H54 (cell line): Measurements from ENCODE around the gene VCL.
"Not testable (repeated sequence)": the region's sequence is repeated elsewhere in the genome, so short reads cannot be mapped to it uniquely, and the experiment has no call there.

Source experiments
- DNase-seq: peaks from one replicate; pipeline ENCODE4 v3.0.0; 2011; ENCODE audit warnings: low spot score, mixed read lengths; ENCODE audit not compliant: insufficient read length
- FAIRE-seq: peaks from 3 replicates; lab custom pipeline; 2011; peaks lifted over from hg19 to GRCh38; lab: Jason Lieb, UNC
- POLR2A ChIP-seq: IDR thresholded peaks from 2 replicates; pipeline ENCODE4 v1.6.1; 2011; ENCODE audit warnings: low read depth, mild to moderate bottlenecking, low read length

VCL gene

GRCh38 chr10:74006269-74006668 lies 8.4 kb downstream of the VCL start:
- FAIRE-seq (no peak), DNase-seq (no peak)
- no peak for TF ChIP-seq POLR2A

GRCh38 chr10:74008212-74008731 lies 10.4 kb downstream of the VCL start:
- TF ChIP-seq POLR2A, result no peak
- no peak for DNase-seq
- FAIRE-seq, result peak; percentile 94

GRCh38 chr10:74011017-74011416 lies 13.1 kb downstream of the VCL start:
- DNase-seq (no peak), FAIRE-seq (no peak)
- TF ChIP-seq POLR2A, result no peak

- no peak for DNase-seq
- peak; percentile 95 for FAIRE-seq
- no peak for TF ChIP-seq POLR2A
Measured at GRCh38 chr10:74011770-74012169, 13.9 kb downstream of the VCL start.

- peak; percentile 43 for FAIRE-seq
- DNase-seq, result no peak
- TF ChIP-seq POLR2A, result no peak
Measured at GRCh38 chr10:74012480-74012879, 14.6 kb downstream of the VCL start.

- DNase-seq (no peak), FAIRE-seq (peak; percentile 6)
- no peak for TF ChIP-seq POLR2A
Measured at GRCh38 chr10:74013004-74013403, 15.1 kb downstream of the VCL start.

GRCh38 chr10:74014574-74014973 lies 16.7 kb downstream of the VCL start:
- not testable (repeated sequence) for FAIRE-seq, DNase-seq

GRCh38 chr10:74018241-74018640 lies 20.3 kb downstream of the VCL start:
- FAIRE-seq (no peak), DNase-seq (no peak)
- TF ChIP-seq POLR2A, result no peak

GRCh38 chr10:74021248-74022055 lies 23.5 kb downstream of the VCL start:
- DNase-seq, result no peak
- no peak for TF ChIP-seq POLR2A
- FAIRE-seq, result peak; percentile 80

- no peak for DNase-seq
- no peak for TF ChIP-seq POLR2A
- peak; percentile 50 for FAIRE-seq
Measured at GRCh38 chr10:74022926-74023629, 25.2 kb downstream of the VCL start.

- FAIRE-seq, result peak; percentile 67
- TF ChIP-seq POLR2A, result no peak
- DNase-seq, result no peak
Measured at GRCh38 chr10:74024600-74024999, 26.7 kb downstream of the VCL start.

- DNase-seq, result no peak
- no peak for TF ChIP-seq POLR2A
- FAIRE-seq, result peak; percentile 15
Measured at GRCh38 chr10:74025380-74025978, 27.6 kb downstream of the VCL start.

GRCh38 chr10:74026428-74027015 lies 28.6 kb downstream of the VCL start:
- DNase-seq, result no peak
- peak; percentile 72 for FAIRE-seq
- TF ChIP-seq POLR2A, result no peak

- DNase-seq (no peak), FAIRE-seq (peak; percentile 79)
- TF ChIP-seq POLR2A, result no peak
Measured at GRCh38 chr10:74027702-74028101, 29.8 kb downstream of the VCL start.

- no peak for TF ChIP-seq POLR2A
Measured at GRCh38 chr10:74029943-74030342, 32.0 kb downstream of the VCL start.

GRCh38 chr10:74032208-74032607 lies 34.3 kb downstream of the VCL start:
- DNase-seq, FAIRE-seq: not testable (repeated sequence)

More at GRCh38 chr10:74029943-74030342, 32.0 kb downstream of the VCL start:
- FAIRE-seq, result peak; percentile 70
- no peak for DNase-seq
